Uterus (tissue), 4 donors: ENCODE data around the gene CEP43. TPM values are rescaled to one million over a fixed set of nuclear protein-coding genes. Genes with fewer than 3 reads are reported as not detected.

ENCODE experiments used
- DNase-seq, 2 donors: peaks; one replicate each; pipeline ENCODE4 v3.0.0-alpha.2; 2019 to 2020
- H3K27ac ChIP-seq, 2 donors: fragments of 200-600 bp; sonication (generic); 1 replicate in 1 of 2; 2 replicates in 1 of 2; pipeline ENCODE4 v1.5.1; 2016 to 2018
- H3K27me3 ChIP-seq, 2 donors: fragments of 200-600 bp; sonication (generic); one replicate each; pipeline ENCODE4 v1.5.1; 2018 to 2019; ENCODE audit warnings: control low read depth in 1 of 2
- H3K36me3 ChIP-seq, 2 donors: fragments of 200-600 bp; sonication (generic); one replicate each; pipeline ENCODE4 v1.5.1; 2019; ENCODE audit warnings: control low read depth in 1 of 2
- H3K4me1 ChIP-seq, 2 donors: fragments of 200-600 bp; sonication (generic); one replicate each; pipeline ENCODE4 v1.5.1; 2018 to 2019; ENCODE audit warnings: control low read depth in 1 of 2
- H3K4me3 ChIP-seq, 2 donors: fragments of 200-600 bp; sonication (generic); 1 replicate in 1 of 2; 2 replicates in 1 of 2; pipeline ENCODE4 v1.5.1; 2018 to 2019; ENCODE audit warnings: mild to moderate bottlenecking in 1 of 2
- H3K9me3 ChIP-seq, 2 donors: fragments of 200-600 bp; sonication (generic); one replicate each; pipeline ENCODE4 v1.5.1; 2019; ENCODE audit warnings: control low read depth in 1 of 2
- CTCF ChIP-seq, 4 experiments: fragments of 200-600 bp in 2 of 4; fragments of 450-650 bp in 2 of 4; sonication (generic) in 2 of 4; IDR thresholded peaks; one replicate each; pipeline ENCODE4 v1.5.1; 2016 to 2019; ENCODE audit warnings: antibody characterized with exemption in 4 of 4, mild to moderate bottlenecking in 2 of 4, moderate library complexity in 1 of 4
- POLR2A ChIP-seq, 2 donors: fragments of 450-650 bp; IDR thresholded peaks; one replicate each; pipeline ENCODE4 v1.6.1; 2016; ENCODE audit warnings: antibody characterized with exemption in 2 of 2, mild to moderate bottlenecking in 1 of 2, moderate library complexity in 1 of 2
- intact Hi-C: fragments of 100-400 bp; cut with DNase I; formaldehyde crosslinking; loops from one replicate; pipeline ENCODE4 v1.15.1; 2023; ENCODE audit warnings: low total_unique reads
- total RNA-seq, 4 donors: library from RNA; depleted of rRNA in 3 of 4; stranded (reverse); fragments of >200 nt in 3 of 4; gene quantifications; one replicate each; pipeline versions ENCODE4 v1.1.0 to v1.2.4, GENCODE V29; 2014 to 2023
- donor health status: DM: yes; HTN: yes; CAD: no.

The CEP43 gene
- total RNA-seq, 4 donors from 2014 or later: 8.5 to 59.7 (median 37.2) TPM

DNA sequence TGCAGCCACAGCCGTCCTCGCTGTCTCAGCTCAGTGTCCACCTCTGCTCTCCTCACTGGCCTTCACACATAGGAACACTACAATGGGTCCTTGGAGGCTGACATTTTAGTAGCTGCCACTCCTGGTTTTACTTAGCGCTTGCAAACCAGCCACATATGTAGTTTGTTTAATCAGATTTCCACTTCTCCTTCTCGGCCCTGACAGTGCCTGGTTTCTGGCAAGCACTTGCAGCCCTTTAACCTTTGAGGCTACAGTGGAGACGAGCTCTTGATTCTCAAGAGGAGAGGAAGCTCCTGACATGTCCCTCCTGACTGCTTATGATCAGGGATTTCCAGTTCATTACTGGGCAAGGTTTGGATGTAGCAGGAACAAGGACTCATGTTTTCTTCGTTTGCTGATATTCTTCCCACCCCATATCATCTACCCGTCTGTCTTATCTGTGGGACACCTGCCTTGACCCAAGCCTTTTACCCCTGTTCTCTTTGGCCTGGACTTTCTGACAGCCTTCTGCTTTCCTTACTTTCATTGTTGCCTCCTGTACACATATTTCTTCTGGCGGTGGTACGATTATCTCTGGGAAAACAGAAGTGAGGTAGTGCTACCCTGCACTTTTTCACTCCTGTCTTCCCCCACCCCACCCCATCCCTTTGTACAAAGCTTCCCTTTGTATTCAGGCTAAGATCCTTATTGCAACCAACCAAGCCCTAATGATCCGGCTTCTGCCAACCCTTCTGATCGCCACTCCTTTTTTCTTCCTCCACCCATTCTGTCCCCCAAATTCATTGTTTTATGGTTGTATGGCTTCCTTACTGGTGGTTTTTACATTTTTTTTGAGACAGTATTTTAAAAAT, 31.2 kb downstream of the CEP43 start:
- H3K27me3 ChIP-seq: no peaks in the 10 kb centered on the region
- no peak overlapping the region for H3K4me3 ChIP-seq
- H3K36me3 ChIP-seq: no peaks in the 10 kb centered on the region
- no peaks in the 10 kb centered on the region for H3K4me1 ChIP-seq
- no peaks in the 10 kb centered on the region for H3K9me3 ChIP-seq
- no peak for DNase-seq
- no peak overlapping the region for H3K27ac ChIP-seq
- TF ChIP-seq POLR2A (IDR thresholded peaks at IDR 0.05) (no peak), CTCF (IDR thresholded peaks at IDR 0.05) (no peak)
- intact Hi-C loops: no loop called here

DNA sequence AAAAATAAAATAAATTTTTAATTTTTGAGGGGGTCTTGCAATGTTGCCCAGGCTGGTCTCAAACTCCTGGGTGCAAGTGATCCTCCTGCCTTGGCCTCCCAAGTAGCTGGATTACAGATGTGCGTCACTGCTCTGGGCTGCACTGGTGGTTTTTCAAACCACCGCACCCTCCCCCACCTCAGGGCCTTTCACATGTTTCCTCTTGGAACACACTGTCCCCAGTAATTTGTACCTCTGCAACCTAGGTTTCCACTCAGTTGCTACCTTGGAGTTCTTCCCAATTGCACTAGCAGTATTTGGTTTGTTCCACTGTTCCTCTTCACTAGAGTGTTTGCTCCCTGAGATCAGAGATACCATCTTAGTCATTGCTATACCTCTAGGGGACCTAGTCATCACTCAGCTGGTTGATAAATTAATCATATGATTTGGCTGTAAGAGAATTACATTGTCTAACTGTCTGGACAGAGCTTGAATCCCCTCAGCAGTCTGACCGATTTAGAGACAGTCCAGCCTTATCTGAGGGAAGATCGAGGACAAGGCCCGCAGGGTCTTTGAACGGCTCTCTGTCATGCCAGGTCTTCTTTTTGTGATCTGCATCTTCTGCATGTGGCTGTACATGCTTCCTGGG, 32.0 kb downstream of the CEP43 start:
- TF ChIP-seq POLR2A (IDR thresholded peaks at IDR 0.05): no peak
- TF ChIP-seq CTCF (IDR thresholded peaks at IDR 0.05): no peak
- no peaks in the 10 kb centered on the region for H3K9me3 ChIP-seq
- H3K4me3 ChIP-seq: no peak overlapping the region
- H3K4me1 ChIP-seq: no peaks in the 10 kb centered on the region
- H3K27ac ChIP-seq: no peak overlapping the region
- H3K27me3 ChIP-seq: no peaks in the 10 kb centered on the region
- intact Hi-C loops: no loop called here
- DNase-seq: no peak
- no peaks in the 10 kb centered on the region for H3K36me3 ChIP-seq

DNA sequence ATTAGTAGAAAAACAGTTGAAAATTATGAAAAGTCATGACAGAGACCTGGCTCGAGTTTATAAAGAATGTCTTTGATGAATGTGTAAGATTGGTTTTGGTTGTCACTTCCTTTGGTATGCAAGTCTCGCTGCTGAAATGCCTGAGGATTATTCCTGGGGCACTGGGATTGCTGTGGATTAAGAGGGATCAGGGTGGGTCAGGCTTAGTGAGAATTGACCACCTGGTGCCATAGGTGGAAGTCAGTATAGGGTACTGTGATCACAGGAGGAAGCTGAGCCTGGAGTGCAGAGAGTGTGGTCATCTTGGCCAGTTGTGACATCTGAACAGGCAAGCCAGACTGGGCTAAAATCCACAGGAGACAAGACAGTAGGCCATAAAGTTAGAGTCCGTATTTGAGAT, 34.9 kb downstream of the CEP43 start:
- H3K36me3 ChIP-seq: no peaks in the 10 kb centered on the region

DNA sequence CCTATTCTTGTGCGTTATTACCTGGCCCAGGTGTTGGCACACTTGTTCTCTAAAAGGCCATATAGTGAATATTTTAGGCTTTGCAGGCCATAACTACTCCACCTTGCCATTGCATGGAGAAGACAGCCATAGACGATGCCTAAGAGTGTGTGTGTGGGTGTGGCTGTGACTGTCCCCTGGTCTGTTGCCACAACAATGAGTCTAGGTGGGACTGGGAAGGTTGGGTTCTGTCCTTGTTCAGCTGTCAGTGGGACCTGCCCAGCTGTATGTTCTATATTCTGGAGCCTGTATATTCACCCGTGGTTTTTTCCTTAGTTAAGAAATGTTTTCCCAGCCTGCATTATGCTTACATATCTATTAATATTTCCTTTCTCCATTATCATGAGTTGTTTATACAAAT, 38.6 kb downstream of the CEP43 start:
- no peaks in the 10 kb centered on the region for H3K4me1 ChIP-seq
- H3K4me3 ChIP-seq: no peak overlapping the region
- no peaks in the 10 kb centered on the region for H3K36me3 ChIP-seq
- intact Hi-C loops: no loop called here
- no peaks in the 10 kb centered on the region for H3K27me3 ChIP-seq
- TF ChIP-seq CTCF (IDR thresholded peaks at IDR 0.05) (no peak), POLR2A (IDR thresholded peaks at IDR 0.05) (no peak)
- H3K27ac ChIP-seq: no peak overlapping the region
- H3K9me3 ChIP-seq: no peaks in the 10 kb centered on the region
- no peak for DNase-seq

More for the DNA sequence above, 34.9 kb downstream of the CEP43 start:
- TF ChIP-seq CTCF (IDR thresholded peaks at IDR 0.05) (no peak), POLR2A (IDR thresholded peaks at IDR 0.05) (no peak)
- intact Hi-C loops: no loop called here
- Histone ChIP-seq H3K4me3 (no peak overlapping the region), H3K27me3 (no peaks in the 10 kb centered on the region), H3K27ac (no peak overlapping the region), H3K9me3 (no peaks in the 10 kb centered on the region), H3K4me1 (no peaks in the 10 kb centered on the region)
- no peak for DNase-seq

- H3K9me3 ChIP-seq: no peaks in the 10 kb centered on the region
- no peaks in the 10 kb centered on the region for H3K27me3 ChIP-seq
- H3K4me1 ChIP-seq: no peaks in the 10 kb centered on the region
- intact Hi-C loops: no loop called here
- DNase-seq: no peak
- no peaks in the 10 kb centered on the region for H3K36me3 ChIP-seq
- TF ChIP-seq CTCF (IDR thresholded peaks at IDR 0.05) (no peak), POLR2A (IDR thresholded peaks at IDR 0.05) (no peak)
- H3K4me3 ChIP-seq: no peak overlapping the region
- no peak overlapping the region for H3K27ac ChIP-seq
These were observed 45.5 kb downstream of the CEP43 start for GRCh38 chr6:167044696-167045095.
